RWPE2 (cell line): ENCODE measurements around the gene TELO2.

Source experiments
- ATAC-seq: fragments of 200-7000 bp; cut with Tn5 transposase; 3 replicates; pipeline ENCODE4 v1.9.1; 2021; ENCODE audit warnings: low read depth
- DNase-seq: peaks from one replicate; pipeline ENCODE4 v3.0.0-alpha.2; 2020; ENCODE audit warnings: low spot score
- H3K27ac ChIP-seq: fragments of 450-650 bp; 2 replicates; pipeline ENCODE4 v1.5.1; 2017; ENCODE audit warnings: mild to moderate bottlenecking; ENCODE audit not compliant: poor library complexity, severe bottlenecking
- H3K27me3 ChIP-seq: fragments of 250-450 bp; sonication (Bioruptor Pico); 2 replicates; pipeline ENCODE4 v1.5.1; 2021; ENCODE audit warnings: mild to moderate bottlenecking, moderate library complexity; ENCODE audit not compliant: insufficient read depth, poor library complexity, severe bottlenecking
- H3K36me3 ChIP-seq: fragments of 250-450 bp; sonication (Bioruptor Pico); 2 replicates; pipeline ENCODE4 v1.5.1; 2020; ENCODE audit warnings: low read depth, mild to moderate bottlenecking, moderate library complexity
- H3K4me1 ChIP-seq: fragments of 250-450 bp; sonication (Bioruptor Pico); 2 replicates; pipeline ENCODE4 v1.5.1; 2021; ENCODE audit warnings: mild to moderate bottlenecking, moderate library complexity; ENCODE audit not compliant: insufficient read depth, poor library complexity, severe bottlenecking
- H3K4me3 ChIP-seq: fragments of 250-450 bp; sonication (Bioruptor Pico); 2 replicates; pipeline ENCODE4 v1.5.1; 2021; ENCODE audit warnings: mild to moderate bottlenecking, moderate library complexity; ENCODE audit not compliant: severe bottlenecking
- H3K9me3 ChIP-seq: fragments of 250-450 bp; sonication (Bioruptor Pico); 2 replicates; pipeline ENCODE4 v1.5.1; 2021; ENCODE audit warnings: mild to moderate bottlenecking, moderate library complexity; ENCODE audit not compliant: severe bottlenecking
- CTCF ChIP-seq: fragments of 450-650 bp; IDR thresholded peaks from one replicate; pipeline ENCODE4 v1.5.1; 2017; ENCODE audit warnings: mild to moderate bottlenecking, moderate library complexity; ENCODE audit not compliant: poor library complexity, severe bottlenecking

Gene TELO2

GRCh38 chr16:1485847-1486496 is 7.2 kb upstream of the TELO2 start:
- no peak for TF ChIP-seq CTCF
- H3K9me3 ChIP-seq = no peaks in the 10 kb centered on the region
- ATAC-seq (no peak), DNase-seq (peak; percentile 61)
- H3K27me3 ChIP-seq = no peaks in the 10 kb centered on the region
- H3K4me1 ChIP-seq = no peaks in the 10 kb centered on the region
- no peak overlapping the region for H3K4me3 ChIP-seq
- H3K27ac ChIP-seq = no peak overlapping the region
- H3K36me3 ChIP-seq = no peaks in the 10 kb centered on the region

GRCh38 chr16:1486551-1487390 is 6.4 kb upstream of the TELO2 start:
- Histone ChIP-seq H3K9me3 (no peaks in the 10 kb centered on the region), H3K27ac (no peak overlapping the region), H3K27me3 (no peaks in the 10 kb centered on the region), H3K4me3 (no peak overlapping the region), H3K36me3 (no peaks in the 10 kb centered on the region), H3K4me1 (no peaks in the 10 kb centered on the region)
- TF ChIP-seq CTCF = no peak
- ATAC-seq (no peak), DNase-seq (no peak)

- Histone ChIP-seq H3K27me3 (no peaks in the 10 kb centered on the region), H3K36me3 (no peaks in the 10 kb centered on the region), H3K4me3 (no peak overlapping the region), H3K27ac (no peak overlapping the region), H3K9me3 (no peaks in the 10 kb centered on the region), H3K4me1 (peaks cover 2% of the 10 kb centered on the region)
- no peak for TF ChIP-seq CTCF
- DNase-seq (peak; percentile 66), ATAC-seq (no peak; the same call in 2 of the 3 replicates)
Observed at GRCh38 chr16:1487395-1488053, 5.6 kb upstream of the TELO2 start.

- no peaks in the 10 kb centered on the region for H3K36me3 ChIP-seq
- peaks cover 5% of the 10 kb centered on the region for H3K4me1 ChIP-seq
- no peak overlapping the region for H3K4me3 ChIP-seq
- H3K27me3 ChIP-seq = no peaks in the 10 kb centered on the region
- no peaks in the 10 kb centered on the region for H3K9me3 ChIP-seq
- TF ChIP-seq CTCF = no peak
- DNase-seq (peak; percentile 52), ATAC-seq (no peak)
- no peak overlapping the region for H3K27ac ChIP-seq
Observed at GRCh38 chr16:1488054-1488601, 5.0 kb upstream of the TELO2 start.
